GM23338 (cell line): Measurements from ENCODE around the gene CCL20. TPM values are rescaled to one million over a fixed set of nuclear protein-coding genes. Genes with fewer than 3 reads are reported as not detected.

ENCODE experiments used
- ATAC-seq: fragments of 200-7000 bp; cut with Tn5 transposase; 3 replicates; pipeline ENCODE4 v1.9.1; 2020
- DNase-seq: peaks from one replicate; pipeline ENCODE4 v3.0.0-alpha.2; 2015; ENCODE audit warnings: low spot score
- H2AFZ ChIP-seq: fragments of 200-600 bp; sonication (generic); 2 replicates; pipeline ENCODE4 v1.8.0; 2016; ENCODE audit warnings: antibody characterized with exemption, mild to moderate bottlenecking, moderate library complexity
- H3F3A ChIP-seq: fragments of 200-600 bp; sonication (generic); replicated peaks from 2 replicates; pipeline ENCODE4 v1.8.0; 2017; ENCODE audit warnings: antibody characterized with exemption, mixed run types, low read depth
- H3K27ac ChIP-seq: fragments of 200-600 bp; sonication (generic); 2 replicates; pipeline ENCODE4 v1.6.1; 2016; ENCODE audit warnings: low read depth
- H3K27me3 ChIP-seq: fragments of 200-600 bp; sonication (generic); 2 replicates; pipeline ENCODE4 v1.8.0; 2016; ENCODE audit warnings: mild to moderate bottlenecking, mixed run types, moderate library complexity; ENCODE audit not compliant: insufficient read depth
- H3K36me3 ChIP-seq: fragments of 200-600 bp; sonication (generic); 2 replicates; pipeline ENCODE4 v1.8.0; 2016; ENCODE audit warnings: mild to moderate bottlenecking; ENCODE audit not compliant: insufficient read depth
- H3K4me1 ChIP-seq: fragments of 200-600 bp; sonication (generic); 2 replicates; pipeline ENCODE4 v1.8.0; 2016; ENCODE audit warnings: mild to moderate bottlenecking, moderate library complexity; ENCODE audit not compliant: insufficient read depth
- H3K4me2 ChIP-seq: fragments of 200-600 bp; sonication (generic); 2 replicates; pipeline ENCODE4 v1.7.1; 2017; ENCODE audit warnings: mixed run types
- H3K4me3 ChIP-seq: fragments of 200-600 bp; sonication (generic); 2 replicates; pipeline ENCODE4 v1.6.1; 2016; ENCODE audit warnings: mixed run types
- H3K79me2 ChIP-seq: fragments of 200-600 bp; sonication (generic); replicated peaks from 2 replicates; pipeline ENCODE4 v1.8.0; 2017; ENCODE audit warnings: mild to moderate bottlenecking; ENCODE audit not compliant: insufficient read depth
- H3K9me2 ChIP-seq: fragments of 200-600 bp; sonication (generic); 2 replicates; pipeline ENCODE4 v1.8.0; 2017; ENCODE audit not compliant: insufficient read depth
- H4K20me1 ChIP-seq: fragments of 200-600 bp; sonication (generic); replicated peaks from 2 replicates; pipeline ENCODE4 v1.8.0; 2017; ENCODE audit warnings: mild to moderate bottlenecking; ENCODE audit not compliant: insufficient read depth
- H3K27ac Mint-ChIP-seq: 2 replicates; pipeline ENCODE4 v1.8.0; 2020; ENCODE audit warnings: inconsistent platforms, mild to moderate bottlenecking, moderate library complexity, mixed read lengths
- H3K27me3 Mint-ChIP-seq: 3 replicates; pipeline ENCODE4 v1.8.0; 2022; ENCODE audit warnings: low read depth, mild to moderate bottlenecking, moderate library complexity, mixed read lengths, inconsistent platforms; ENCODE audit not compliant: insufficient read depth, poor library complexity
- H3K36me3 Mint-ChIP-seq: 3 replicates; pipeline ENCODE4 v1.8.0; 2021; ENCODE audit warnings: low read depth, mild to moderate bottlenecking, inconsistent platforms, moderate library complexity, mixed read lengths
- H3K4me1 Mint-ChIP-seq: 3 replicates; pipeline ENCODE4 v1.8.0; 2020; ENCODE audit warnings: mild to moderate bottlenecking, inconsistent platforms, mixed read lengths
- H3K4me3 Mint-ChIP-seq: 3 replicates; pipeline ENCODE4 v1.8.0; 2021; ENCODE audit warnings: moderate library complexity, mild to moderate bottlenecking, inconsistent platforms, mixed read lengths
- H3K9me3 Mint-ChIP-seq: 3 replicates; pipeline ENCODE4 v1.8.0; 2020; ENCODE audit warnings: moderate library complexity, mild to moderate bottlenecking, inconsistent platforms, mixed read lengths
- CREB1 ChIP-seq: fragments of 250-450 bp; sonication (Bioruptor Pico); IDR thresholded peaks from 2 replicates; pipeline ENCODE4 v1.5.0; 2020; ENCODE audit warnings: low read depth, mild to moderate bottlenecking, moderate library complexity
- EZH2 ChIP-seq: fragments of 200-600 bp; sonication (generic); IDR thresholded peaks from one replicate; pipeline ENCODE4 v1.8.0; 2017; ENCODE audit warnings: antibody characterized with exemption, mild to moderate bottlenecking, low read depth; ENCODE audit not compliant: unreplicated experiment
- EZH2phosphoT487 ChIP-seq: fragments of 200-600 bp; sonication (generic); IDR thresholded peaks from one replicate; pipeline ENCODE4 v1.8.1; 2018; ENCODE audit warnings: antibody characterized with exemption; ENCODE audit not compliant: unreplicated experiment
- JUNB ChIP-seq: IDR thresholded peaks from one replicate; pipeline ENCODE4 v1.6.1; 2016; ENCODE audit warnings: antibody characterized with exemption; ENCODE audit not compliant: unreplicated experiment
- NANOG ChIP-seq: IDR thresholded peaks from 2 replicates; pipeline ENCODE4 v1.6.1; 2016; ENCODE audit warnings: antibody characterized with exemption, borderline replicate concordance
- ZNF331 ChIP-seq: fragments of 250-450 bp; sonication (Bioruptor Pico); IDR thresholded peaks from 2 replicates; pipeline ENCODE4 v1.5.0; 2020; ENCODE audit warnings: low read depth, mild to moderate bottlenecking, moderate library complexity
- polyA plus RNA-seq: library from polyadenylated mRNA; unstranded; fragments of >200 nt; fragmentation: Nextera tagmentation; extraction: Ambion mirVana; gene quantifications from 2 replicates; pipeline ENCODE4 v1.2.1, GENCODE V29; 2016
- total RNA-seq: library from RNA; depleted of rRNA; stranded (reverse); fragments of >200 nt; shearing (Covaris generic); gene quantifications from 2 replicates; pipeline ENCODE4 v1.2.3, GENCODE V29; 2014
- TF ChIP-seq, protein P1 (sequence below), 2 experiments: fragments of 200-600 bp in 1 of 2; sonication (generic) in 1 of 2; conservative IDR thresholded peaks; 2 replicates each; pipeline versions ENCODE4 v1.5.1 to v1.6.1; 2016 to 2017; ENCODE audit warnings: antibody characterized with exemption in 2 of 2, low read depth in 2 of 2, mild to moderate bottlenecking in 2 of 2, moderate library complexity in 1 of 2
- TF ChIP-seq, protein P2 (sequence below): fragments of 250-450 bp; sonication (Bioruptor Pico); IDR thresholded peaks from 2 replicates; pipeline ENCODE4 v1.5.0; 2020; ENCODE audit warnings: mild to moderate bottlenecking, moderate library complexity

Gene CCL20
- total and polyA plus RNA-seq, 2 experiments from 2014 or later = not detected

DNA sequence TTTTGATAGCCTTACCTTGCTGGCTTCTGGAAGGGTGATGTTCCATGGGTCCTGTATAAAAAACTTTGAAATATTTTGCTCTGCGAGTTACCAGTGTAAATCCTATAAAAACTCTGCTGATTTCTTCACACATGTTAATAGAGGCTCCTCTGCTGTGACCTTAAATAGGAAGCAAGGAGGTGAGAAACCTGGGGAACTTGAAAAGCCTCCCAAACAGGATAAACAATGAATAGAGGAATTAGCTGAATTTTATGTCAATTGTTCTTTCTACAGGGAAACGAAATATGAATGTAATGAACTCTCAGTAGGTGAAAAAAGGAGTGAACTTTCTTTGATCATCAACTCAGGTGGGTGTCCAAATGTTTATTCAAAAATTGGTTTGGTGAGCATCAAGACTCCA is 10.8 kb upstream of the CCL20 start (continued):
- TF ChIP-seq, protein P1, sequence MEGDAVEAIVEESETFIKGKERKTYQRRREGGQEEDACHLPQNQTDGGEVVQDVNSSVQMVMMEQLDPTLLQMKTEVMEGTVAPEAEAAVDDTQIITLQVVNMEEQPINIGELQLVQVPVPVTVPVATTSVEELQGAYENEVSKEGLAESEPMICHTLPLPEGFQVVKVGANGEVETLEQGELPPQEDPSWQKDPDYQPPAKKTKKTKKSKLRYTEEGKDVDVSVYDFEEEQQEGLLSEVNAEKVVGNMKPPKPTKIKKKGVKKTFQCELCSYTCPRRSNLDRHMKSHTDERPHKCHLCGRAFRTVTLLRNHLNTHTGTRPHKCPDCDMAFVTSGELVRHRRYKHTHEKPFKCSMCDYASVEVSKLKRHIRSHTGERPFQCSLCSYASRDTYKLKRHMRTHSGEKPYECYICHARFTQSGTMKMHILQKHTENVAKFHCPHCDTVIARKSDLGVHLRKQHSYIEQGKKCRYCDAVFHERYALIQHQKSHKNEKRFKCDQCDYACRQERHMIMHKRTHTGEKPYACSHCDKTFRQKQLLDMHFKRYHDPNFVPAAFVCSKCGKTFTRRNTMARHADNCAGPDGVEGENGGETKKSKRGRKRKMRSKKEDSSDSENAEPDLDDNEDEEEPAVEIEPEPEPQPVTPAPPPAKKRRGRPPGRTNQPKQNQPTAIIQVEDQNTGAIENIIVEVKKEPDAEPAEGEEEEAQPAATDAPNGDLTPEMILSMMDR (conservative IDR thresholded peaks at IDR 0.05; ENCODE audit: low read depth in 2 of 2) = no peak
- no peak for TF ChIP-seq JUNB

DNA sequence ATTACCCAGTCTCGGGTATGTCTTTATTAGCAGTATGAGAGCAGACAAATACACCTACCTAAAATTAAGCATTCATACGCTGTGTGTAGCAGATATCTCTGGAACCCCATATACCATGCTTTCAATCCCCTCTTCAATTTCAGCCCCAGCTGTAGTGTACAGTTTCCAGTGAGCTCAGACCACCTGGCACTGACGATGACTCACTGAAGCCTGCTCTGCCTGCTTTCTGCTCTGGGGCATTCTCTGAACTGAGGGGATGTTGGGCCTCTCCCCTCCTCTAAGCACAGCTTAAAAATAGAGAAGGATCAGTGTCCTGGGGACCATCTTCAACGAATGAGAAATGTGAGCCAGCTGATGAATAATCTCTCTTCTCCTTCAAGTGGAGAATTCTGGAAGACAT is 8.7 kb upstream of the CCL20 start:
- Histone ChIP-seq H3K4me1 (peaks cover 6% of the 10 kb centered on the region; the same call in 1 of the 2 replicates), H3K27ac (no peak overlapping the region), H3K4me3 (no peak overlapping the region), H3K4me2 (no peak overlapping the region), H3K79me2 (no peaks in the 10 kb centered on the region), H3K27me3 (no peaks in the 10 kb centered on the region), H3K9me2 (peaks cover 6% of the 10 kb centered on the region; the same call in 1 of the 2 replicates), H4K20me1 (no peaks in the 10 kb centered on the region), H3K36me3 (no peaks in the 10 kb centered on the region), H2AFZ (peak overlapping the region; percentile 2), H3F3A (no peaks in the 10 kb centered on the region)
- H3K27ac Mint-ChIP-seq = no peak overlapping the region
- H3K9me3 Mint-ChIP-seq = no peaks in the 10 kb centered on the region
- ATAC-seq (no peak), DNase-seq (no peak)
- no peaks in the 10 kb centered on the region for H3K36me3 Mint-ChIP-seq
- H3K27me3 Mint-ChIP-seq = no peaks in the 10 kb centered on the region
- no peak overlapping the region for H3K4me3 Mint-ChIP-seq
- H3K4me1 Mint-ChIP-seq = peaks cover 14% of the 10 kb centered on the region
- TF ChIP-seq ZNF331 = no peak
- no peak for TF ChIP-seq EZH2phosphoT487
- TF ChIP-seq CREB1 (CRISPR knock-in tag) = no peak
- TF ChIP-seq, protein P1 (conservative IDR thresholded peaks at IDR 0.05; ENCODE audit: low read depth in 2 of 2) = no peak
- TF ChIP-seq, protein P2, sequence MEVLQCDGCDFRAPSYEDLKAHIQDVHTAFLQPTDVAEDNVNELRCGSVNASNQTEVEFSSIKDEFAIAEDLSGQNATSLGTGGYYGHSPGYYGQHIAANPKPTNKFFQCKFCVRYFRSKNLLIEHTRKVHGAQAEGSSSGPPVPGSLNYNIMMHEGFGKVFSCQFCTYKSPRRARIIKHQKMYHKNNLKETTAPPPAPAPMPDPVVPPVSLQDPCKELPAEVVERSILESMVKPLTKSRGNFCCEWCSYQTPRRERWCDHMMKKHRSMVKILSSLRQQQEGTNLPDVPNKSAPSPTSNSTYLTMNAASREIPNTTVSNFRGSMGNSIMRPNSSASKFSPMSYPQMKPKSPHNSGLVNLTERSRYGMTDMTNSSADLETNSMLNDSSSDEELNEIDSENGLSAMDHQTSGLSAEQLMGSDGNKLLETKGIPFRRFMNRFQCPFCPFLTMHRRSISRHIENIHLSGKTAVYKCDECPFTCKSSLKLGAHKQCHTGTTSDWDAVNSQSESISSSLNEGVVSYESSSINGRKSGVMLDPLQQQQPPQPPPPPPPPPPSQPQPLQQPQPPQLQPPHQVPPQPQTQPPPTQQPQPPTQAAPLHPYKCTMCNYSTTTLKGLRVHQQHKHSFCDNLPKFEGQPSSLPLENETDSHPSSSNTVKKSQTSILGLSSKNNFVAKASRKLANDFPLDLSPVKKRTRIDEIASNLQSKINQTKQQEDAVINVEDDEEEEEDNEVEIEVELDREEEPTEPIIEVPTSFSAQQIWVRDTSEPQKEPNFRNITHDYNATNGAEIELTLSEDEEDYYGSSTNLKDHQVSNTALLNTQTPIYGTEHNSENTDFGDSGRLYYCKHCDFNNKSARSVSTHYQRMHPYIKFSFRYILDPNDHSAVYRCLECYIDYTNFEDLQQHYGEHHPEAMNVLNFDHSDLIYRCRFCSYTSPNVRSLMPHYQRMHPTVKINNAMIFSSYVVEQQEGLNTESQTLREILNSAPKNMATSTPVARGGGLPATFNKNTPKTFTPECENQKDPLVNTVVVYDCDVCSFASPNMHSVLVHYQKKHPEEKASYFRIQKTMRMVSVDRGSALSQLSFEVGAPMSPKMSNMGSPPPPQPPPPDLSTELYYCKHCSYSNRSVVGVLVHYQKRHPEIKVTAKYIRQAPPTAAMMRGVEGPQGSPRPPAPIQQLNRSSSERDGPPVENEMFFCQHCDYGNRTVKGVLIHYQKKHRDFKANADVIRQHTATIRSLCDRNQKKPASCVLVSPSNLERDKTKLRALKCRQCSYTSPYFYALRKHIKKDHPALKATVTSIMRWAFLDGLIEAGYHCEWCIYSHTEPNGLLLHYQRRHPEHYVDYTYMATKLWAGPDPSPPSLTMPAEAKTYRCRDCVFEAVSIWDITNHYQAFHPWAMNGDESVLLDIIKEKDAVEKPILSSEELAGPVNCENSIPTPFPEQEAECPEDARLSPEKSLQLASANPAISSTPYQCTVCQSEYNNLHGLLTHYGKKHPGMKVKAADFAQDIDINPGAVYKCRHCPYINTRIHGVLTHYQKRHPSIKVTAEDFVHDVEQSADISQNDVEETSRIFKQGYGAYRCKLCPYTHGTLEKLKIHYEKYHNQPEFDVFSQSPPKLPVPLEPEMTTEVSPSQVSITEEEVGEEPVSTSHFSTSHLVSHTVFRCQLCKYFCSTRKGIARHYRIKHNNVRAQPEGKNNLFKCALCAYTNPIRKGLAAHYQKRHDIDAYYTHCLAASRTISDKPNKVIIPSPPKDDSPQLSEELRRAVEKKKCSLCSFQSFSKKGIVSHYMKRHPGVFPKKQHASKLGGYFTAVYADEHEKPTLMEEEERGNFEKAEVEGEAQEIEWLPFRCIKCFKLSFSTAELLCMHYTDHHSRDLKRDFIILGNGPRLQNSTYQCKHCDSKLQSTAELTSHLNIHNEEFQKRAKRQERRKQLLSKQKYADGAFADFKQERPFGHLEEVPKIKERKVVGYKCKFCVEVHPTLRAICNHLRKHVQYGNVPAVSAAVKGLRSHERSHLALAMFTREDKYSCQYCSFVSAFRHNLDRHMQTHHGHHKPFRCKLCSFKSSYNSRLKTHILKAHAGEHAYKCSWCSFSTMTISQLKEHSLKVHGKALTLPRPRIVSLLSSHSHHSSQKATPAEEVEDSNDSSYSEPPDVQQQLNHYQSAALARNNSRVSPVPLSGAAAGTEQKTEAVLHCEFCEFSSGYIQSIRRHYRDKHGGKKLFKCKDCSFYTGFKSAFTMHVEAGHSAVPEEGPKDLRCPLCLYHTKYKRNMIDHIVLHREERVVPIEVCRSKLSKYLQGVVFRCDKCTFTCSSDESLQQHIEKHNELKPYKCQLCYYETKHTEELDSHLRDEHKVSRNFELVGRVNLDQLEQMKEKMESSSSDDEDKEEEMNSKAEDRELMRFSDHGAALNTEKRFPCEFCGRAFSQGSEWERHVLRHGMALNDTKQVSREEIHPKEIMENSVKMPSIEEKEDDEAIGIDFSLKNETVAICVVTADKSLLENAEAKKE = no peak
- TF ChIP-seq NANOG = no peak
- no peak for TF ChIP-seq EZH2
